KG1 (cell line): ENCODE results near the gene GRP.

Experiments
- DNase-seq: peaks from one replicate; lab custom pipeline; 2025; lab: John Stamatoyannopoulos, UW

Gene GRP

DNA sequence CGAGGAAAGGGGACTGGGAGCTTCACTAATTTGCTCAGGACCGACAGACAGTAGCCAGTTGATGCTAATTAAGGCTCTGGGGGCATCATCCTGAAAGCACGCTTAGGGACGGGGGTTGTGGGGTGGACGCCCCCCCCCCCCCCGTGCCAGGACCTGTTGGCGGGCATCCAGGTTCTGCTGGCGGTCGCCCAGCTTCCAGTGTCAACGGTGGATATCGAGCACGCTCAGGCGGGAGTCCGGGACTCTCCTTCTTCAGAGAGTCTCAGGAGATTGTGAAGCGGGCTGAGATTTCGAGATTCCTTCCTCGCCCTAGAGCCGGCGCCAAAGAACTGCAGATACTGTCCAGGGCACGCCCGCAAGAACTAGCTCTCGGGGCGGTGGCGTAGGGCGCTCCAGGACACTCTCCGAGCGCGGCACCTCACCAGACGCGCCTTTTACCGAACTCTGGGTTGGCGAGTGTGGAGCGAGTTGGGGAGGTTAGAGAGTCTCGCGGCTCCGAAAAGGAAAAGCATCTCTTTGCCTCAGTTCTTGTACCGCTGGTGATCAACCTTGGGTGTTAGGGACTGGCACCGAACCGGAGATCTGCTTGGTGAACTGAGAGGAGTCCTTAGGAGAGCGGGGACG lies 47.7 kb downstream of the GRP start:
- DNase-seq, result no peak

DNA sequence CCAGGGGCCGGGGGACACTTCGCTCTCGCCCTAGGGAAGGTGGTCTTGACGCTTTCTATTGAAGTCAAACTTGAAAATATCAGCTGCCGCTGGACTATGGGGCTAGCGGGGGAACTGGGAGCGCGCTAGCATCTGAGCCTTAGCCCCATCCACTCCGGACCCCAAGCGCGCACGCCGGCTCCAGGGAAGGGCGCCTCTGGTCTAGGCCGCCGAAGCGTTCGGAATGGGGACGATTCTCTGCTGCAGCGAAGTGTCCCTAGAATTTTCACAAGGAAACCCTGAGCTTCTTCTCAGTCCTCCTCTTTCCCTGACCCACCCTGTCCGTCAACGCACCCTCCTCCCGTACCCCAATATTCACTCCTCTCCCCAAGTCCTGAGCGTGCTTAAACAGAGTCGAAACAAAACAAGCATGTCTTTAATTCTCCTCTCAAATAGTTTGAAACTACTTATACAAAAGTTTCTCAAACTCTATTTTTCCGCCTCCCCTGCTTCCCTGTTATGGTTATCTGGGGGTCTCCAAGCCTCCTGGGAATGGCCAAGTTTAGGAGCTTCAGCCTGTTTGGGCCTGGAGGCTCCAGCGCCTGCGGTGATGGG lies 48.3 kb downstream of the GRP start:
- no peak for DNase-seq

DNA sequence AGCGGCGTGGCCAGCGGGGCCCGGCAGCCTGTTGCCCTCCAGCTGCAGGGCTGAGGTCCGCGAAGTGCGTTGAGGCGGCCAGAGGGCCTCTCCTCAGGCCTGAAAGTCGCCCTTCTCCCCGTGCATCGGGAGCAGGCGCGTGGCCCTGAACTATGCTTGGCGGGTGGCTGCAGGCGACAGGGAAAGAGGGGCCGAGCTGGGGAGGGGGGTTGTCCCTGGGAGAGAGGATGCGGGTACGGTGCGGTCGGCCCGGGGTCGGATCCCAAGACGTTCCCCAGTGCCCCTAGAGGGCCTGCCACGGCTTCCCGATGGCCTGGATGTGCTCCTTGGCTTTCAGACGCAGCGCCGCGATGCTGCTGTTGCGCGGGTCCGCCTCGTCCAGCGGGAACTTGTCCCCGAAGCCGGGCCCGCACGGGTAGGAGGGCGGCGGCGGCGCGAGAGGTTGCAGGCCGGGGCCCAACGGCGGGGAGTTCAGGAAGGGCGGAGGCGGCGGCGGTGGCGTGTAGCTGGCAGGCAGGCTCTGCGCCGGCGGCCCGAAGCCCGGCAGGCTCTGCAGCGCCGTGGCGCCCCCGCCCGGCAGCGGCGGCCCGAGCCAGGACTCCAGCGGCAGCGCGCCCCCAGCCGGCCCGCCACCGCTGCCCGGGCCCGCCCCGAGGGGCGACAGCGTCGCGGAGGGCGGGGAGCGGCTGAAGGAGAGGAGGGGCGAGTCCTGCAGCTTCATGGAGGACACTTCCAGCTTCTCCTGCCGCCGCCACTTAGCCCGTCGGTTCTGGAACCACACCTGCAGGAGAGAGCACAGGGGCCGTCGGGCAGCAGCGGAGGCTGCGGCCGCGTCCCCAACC lies 49.0 kb downstream of the GRP start:
- no peak for DNase-seq

DNA sequence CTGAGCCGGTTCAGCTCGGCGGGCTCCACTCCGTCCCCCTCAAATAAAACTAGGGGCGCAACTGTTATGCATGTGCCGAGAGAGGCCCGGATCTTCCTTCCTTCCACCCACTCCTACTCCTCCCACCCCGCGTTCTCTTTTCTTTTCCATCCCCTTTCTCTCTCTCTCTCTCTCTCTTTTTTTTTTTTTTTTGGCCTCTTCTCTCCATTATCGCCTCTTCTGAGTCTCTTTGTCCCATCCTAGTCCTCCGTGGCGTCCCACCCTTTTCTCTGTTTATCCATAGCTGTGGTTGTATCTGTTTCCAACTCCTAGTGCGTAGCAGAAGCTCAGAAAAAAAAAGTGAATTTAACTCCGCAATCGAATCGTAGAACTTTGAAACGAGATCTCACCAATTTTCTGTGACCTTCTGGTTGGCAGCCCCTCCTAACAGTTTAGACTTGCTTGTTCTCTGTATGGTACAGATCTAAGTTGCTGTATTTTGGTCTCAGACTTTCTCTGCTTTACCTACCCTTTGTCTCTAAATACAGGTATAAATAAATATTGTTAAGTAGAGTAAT lies 49.7 kb downstream of the GRP start:
- DNase-seq, result no peak

DNA sequence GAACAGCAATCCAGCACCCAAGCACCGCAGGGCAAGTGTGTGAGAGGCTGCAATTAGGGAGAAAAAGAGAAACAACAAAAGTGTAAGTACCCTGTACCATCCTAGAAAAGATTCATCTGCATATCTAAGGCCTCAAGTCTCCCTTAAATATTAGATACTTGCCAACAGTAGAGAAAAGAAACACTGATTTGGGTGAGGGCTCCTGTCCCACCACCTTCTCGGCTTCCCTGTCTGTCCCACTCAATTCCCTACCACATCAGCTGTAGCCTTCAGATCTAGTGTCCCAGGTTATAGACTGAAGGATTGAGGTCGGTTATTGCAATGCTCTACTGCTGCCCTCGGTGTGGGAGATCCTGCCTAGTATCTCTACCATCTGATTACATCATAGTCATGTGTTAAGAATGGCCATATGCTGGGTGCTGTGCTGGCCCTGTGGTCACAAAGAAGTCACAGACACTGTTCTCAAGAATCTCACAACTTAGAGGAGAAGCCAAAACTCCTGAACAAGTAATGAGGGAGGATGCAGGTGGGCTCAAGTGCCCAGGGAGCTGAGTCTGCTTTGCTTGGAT lies 50.8 kb downstream of the GRP start:
- no peak for DNase-seq

DNA sequence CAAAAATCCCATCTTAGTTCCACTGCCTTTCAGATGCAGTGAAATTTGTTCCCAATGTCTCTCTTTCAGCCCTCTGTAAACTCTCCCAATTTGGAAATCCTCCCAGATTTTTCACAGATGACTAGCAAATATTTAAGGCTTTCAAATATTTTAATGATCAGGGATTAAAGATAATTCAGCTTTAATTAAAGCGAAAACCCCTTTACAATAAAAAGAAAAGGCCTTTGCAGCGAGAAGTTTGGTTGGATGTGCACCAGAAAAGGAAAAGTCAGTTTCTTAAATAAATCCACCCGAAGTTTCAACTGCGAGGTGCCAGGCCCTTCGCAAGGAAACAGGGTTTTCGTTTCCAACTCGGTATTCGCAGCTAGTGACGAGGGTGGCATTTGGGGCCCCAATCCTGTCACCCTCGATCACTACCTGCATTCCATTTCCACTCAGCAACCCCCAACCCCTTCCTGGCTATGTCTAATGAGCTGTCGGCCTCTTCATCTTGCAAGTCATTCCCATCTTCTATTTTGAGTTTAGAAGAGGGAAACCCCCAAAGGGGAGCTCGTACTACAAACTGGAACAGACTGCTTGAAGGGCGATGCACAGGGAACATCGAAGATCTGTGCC lies 51.8 kb downstream of the GRP start:
- DNase-seq, result no peak

DNA sequence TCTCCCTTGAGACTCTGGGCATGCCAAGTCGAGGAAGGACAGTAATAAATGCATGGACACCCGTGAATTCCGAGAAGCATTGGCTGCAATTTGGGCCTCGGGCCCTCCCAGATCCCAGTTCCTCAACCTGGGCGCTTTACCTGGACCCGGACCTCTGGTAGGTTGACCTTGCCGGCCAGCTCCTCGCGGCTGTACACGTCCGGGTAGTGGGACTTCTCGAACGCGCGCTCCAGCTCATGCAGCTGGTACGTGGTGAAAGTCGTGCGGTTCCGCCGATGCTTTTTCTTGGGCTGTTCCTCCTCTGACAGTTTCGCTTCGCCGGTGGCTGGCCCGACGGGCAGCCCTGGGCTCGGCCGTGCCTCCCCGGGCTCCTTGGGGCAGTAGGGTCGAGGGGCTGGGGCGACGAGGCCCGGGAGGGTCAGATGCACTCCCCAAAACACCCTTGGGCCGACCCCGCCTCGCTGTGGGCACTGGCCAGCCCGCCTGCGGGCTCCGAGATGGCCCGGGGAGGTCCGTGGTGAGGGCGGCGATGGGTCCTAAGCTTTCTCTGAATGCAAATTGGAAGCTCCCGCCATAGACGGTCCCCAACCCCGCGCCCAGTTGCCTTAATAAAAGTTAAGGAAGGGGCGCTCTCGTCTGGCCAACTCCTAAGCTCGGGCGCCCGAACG lies 52.4 kb downstream of the GRP start:
- DNase-seq, result no peak

DNA sequence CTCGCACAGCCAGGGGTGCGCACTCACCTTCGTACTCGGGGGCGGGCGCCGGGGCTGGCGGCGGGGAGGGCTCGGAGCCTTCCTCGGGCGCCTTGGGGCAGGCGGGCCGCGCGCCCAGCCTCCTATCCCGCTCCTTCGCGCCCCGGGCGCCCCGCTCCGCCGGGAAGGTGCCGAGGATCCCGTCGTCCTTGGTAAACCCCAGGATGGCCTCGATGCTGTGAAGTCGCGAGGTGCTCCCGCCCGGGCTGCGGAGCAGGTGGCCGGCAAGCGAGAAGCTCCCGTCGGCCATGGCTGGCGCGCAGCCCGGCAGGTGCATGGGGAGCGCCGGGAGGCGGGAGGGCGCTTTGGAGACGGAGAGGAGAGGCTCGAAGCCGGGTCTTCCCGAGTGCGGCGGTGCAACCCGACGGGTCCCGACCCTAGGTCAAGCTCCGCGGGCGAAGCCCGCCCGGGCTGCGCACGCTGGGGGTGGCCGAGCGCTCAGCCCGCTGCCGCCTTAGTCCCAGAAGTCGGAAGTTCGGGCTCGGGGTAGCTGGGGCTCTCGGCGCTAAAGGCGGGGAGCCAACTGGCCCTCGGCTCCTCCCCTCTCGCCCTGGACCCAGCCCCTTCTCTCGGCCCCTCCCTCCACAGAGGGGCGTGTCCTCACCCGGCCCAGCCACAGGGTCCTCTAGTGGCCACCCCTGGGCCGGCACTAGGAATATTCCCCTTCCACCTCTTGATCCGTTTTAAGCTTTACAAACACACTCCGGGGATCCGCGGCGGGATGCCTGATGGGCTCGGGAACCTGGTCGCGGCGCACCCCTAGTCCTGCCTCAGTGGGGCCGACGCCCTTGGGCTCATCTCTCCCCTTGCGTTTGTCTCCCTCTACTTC lies 53.2 kb downstream of the GRP start, which contains the start of gene RAX:
TSS of gene RAX (minus strand) at position 564 of the 868 bp plus-strand sequence. CDS start at position 316, 248 bp downstream.
- no peak for DNase-seq

DNA sequence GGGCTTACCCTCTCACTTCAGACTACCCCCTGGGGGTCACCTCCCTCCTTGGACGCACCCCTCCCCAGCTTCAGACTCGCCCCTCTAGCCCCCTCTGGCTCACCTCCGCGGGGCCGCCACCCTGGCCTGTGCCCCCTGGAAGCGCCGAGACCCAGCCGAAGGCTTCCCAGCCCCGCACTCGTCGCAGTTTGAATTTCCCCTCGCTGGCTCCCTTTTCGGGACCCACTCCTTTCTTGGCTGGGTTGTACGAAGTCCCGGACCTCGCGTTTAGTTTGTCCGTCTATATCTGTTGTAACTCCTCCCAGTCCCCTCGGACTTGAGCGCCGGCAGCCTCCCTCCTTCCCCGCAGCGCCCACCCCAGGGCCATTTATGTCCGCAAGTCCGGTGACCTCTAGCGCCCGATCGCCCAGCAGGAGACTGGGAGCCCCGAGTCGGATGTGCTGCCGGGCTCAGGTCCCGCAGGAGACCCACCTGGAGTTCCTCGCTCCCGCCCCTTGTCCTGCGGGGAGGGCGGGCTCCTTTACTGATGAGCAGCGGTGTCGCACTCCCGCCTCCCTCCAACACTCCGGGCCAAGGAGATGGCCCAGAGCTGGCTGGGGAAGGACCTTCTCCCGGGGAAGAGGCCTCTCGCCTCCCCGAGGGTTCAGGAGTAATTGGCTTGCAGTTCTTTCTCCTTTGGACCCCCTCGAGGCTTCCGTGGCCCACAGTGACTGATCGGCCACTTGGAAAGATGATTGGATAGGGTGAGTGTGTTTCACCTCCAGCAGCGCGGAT lies 54.0 kb downstream of the GRP start:
- no peak for DNase-seq

DNA sequence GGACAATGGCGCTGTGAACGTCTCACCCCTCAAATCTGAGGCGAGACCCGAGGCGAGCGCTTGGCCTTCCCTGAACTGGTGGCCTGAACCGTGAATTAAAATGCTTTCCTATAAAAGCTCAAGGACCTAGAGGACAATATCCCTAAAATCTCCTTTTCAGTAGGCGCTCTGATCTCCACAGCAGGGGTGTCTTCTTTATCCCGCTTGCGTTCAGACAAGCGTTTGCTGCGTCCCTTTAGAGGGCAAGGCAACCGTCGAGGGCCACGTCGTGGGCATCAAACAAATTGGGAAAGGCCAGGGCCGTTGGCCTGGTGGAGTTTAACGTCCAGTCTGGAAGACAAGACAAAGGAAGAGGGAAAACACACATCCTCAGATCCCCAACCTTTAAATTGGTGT lies 54.6 kb downstream of the GRP start:
- DNase-seq, result no peak

DNA sequence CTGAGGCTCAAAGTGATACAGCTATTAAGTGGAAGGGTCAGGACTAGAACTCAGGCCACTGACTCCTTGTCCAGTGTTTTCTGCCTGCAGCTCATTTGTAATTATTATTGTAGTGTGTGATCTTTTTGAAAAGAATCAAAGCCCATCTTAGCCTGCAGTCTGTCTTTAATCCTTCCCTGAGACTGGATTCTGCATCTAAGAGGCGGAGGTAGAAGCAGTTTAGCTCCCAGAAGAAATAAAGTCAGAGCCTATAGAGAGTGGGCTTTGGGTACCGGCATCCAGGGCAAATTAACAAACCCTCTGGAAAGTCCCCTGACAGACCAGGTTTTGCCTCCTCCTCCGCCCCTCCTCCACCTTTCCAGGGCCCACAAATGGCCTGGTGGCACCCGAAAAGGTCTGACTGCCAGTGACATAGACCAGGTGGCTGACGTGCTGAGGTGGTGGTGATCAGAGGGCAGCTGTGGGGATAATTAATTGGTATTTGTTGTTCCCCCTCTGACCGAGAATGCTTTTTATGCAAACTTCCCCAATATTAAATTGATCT lies 55.5 kb downstream of the GRP start:
- DNase-seq, result no peak

DNA sequence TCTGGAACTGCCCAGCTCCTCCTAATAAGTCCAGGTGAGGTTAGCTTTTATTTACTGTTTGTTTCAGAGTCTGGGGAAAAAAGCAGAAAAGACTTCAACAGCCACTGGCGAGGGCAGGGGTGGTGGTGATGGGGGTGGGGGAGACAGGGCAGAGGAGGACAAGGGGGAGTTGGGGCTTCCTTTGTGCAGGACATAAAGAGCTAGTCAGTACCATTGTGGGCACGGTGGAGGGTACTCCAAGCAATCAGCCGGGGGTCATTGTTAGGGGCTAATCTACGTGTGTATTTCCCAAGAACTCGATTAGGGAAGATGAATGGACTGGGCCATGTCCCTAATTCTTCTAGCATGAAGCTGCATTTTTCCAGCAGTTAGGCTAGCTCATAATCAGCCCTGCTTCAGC lies 56.1 kb downstream of the GRP start:
- no peak for DNase-seq

DNA sequence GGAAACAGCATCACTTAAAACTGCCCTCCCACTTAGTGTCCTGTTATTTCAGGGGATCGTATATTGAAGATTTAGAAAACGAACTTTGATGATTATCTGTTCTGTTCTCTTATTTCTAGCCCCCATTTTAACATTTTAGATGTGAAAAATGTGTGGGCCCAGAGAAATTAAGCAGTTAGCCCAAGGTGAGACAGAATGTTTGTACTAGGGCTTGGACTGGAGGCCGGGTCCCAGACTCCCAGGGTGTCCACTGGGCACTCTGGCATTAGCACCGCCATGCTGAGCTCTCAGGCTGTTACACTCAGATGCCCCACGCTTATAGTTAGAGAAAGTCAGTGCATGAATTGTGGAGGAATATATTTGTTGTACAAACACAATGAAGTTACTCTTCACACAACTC lies 58.8 kb downstream of the GRP start:
- DNase-seq, result no peak

DNA sequence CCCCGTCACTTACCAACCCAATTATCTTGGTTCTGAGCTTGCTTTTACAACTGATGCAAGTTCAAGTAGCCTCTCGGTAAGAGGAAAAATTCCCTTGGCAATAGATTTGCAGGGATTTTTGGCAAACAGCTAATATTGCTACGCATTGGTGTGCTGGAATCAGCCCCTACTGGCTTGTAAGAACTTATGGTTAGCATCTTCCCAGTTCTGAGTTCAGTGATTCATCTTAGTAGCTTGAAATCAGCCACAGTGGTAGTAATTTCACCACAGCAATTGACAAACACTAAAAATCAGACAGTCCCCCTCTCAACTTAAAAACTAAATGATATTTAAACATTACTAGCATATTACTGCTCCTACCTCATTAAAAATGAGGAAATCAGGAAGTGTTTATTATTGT lies 59.2 kb downstream of the GRP start:
- no peak for DNase-seq

DNA sequence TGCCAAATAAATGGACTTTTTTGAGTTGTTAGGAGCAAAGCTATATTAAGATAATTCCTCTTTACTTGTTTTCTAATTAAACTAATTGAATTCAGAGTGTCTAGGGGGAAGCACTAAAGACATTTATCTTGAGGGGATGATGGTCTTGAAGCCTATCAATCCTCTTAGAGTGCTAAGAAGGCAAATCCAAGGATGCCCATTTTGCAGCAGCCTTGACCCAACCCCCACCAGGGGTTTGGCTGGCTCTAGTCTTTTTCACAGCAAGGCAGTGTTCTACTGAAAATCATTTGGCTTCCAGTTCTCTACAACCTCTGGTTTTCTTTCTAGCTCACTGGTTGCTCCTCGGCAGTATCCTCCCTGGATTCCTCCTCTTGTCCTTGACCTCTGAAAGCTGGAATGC lies 59.8 kb downstream of the GRP start:
- no peak for DNase-seq
